Loucy (cell line): Measurements from ENCODE around the gene S100B.

Experiments used
- H2AFZ ChIP-seq: fragments of 200-600 bp; sonication (generic); 2 replicates; pipeline ENCODE4 v1.6.0; 2016; ENCODE audit warnings: antibody characterized with exemption, mild to moderate bottlenecking, low read length, moderate library complexity
- H3F3A ChIP-seq: fragments of 200-600 bp; 2 replicates; pipeline ENCODE4 v1.6.0; 2016; ENCODE audit warnings: antibody characterized with exemption, low read depth, mild to moderate bottlenecking
- H3K27me3 ChIP-seq: fragments of 200-600 bp; sonication (generic); 2 replicates; pipeline ENCODE4 v1.6.1; 2014; ENCODE audit warnings: low read length, mild to moderate bottlenecking; ENCODE audit not compliant: insufficient read depth, poor library complexity, severe bottlenecking
- H3K36me3 ChIP-seq: fragments of 200-600 bp; sonication (generic); 2 replicates; pipeline ENCODE4 v1.6.1; 2016; ENCODE audit warnings: low read length; ENCODE audit not compliant: insufficient read depth
- H3K4me1 ChIP-seq: fragments of 200-600 bp; sonication (generic); 2 replicates; pipeline ENCODE4 v1.5.1; 2014; ENCODE audit warnings: low read length, mild to moderate bottlenecking; ENCODE audit not compliant: insufficient read depth, poor library complexity, severe bottlenecking
- H3K4me2 ChIP-seq: fragments of 200-600 bp; sonication (generic); 2 replicates; pipeline ENCODE4 v1.6.0; 2014; ENCODE audit warnings: antibody characterized with exemption, low read length, low read depth, mild to moderate bottlenecking; ENCODE audit not compliant: poor library complexity, severe bottlenecking
- H3K4me3 ChIP-seq: fragments of 200-600 bp; sonication (generic); 2 replicates; pipeline ENCODE4 v1.5.1; 2014; ENCODE audit warnings: low read length, mild to moderate bottlenecking, mixed read lengths; ENCODE audit not compliant: poor library complexity, severe bottlenecking
- H3K79me2 ChIP-seq: fragments of 200-600 bp; sonication (generic); 2 replicates; pipeline ENCODE4 v1.6.1; 2014; ENCODE audit warnings: low read length; ENCODE audit not compliant: insufficient read depth
- H3K9ac ChIP-seq: fragments of 200-600 bp; sonication (generic); 2 replicates; pipeline ENCODE4 v1.6.0; 2014; ENCODE audit warnings: mild to moderate bottlenecking, low read depth, low read length, moderate library complexity; ENCODE audit not compliant: poor library complexity, severe bottlenecking
- H3K9me2 ChIP-seq: fragments of 200-600 bp; sonication (generic); replicated peaks from 2 replicates; pipeline ENCODE4 v1.6.1; 2016; ENCODE audit warnings: low read depth, low read length, mixed read lengths
- H3K9me3 ChIP-seq: fragments of 200-600 bp; sonication (generic); 2 replicates; pipeline ENCODE4 v1.6.1; 2014; ENCODE audit warnings: mild to moderate bottlenecking, antibody characterized with exemption, low read length, low read depth; ENCODE audit not compliant: insufficient read depth
- H4K20me1 ChIP-seq: fragments of 200-600 bp; sonication (generic); 2 replicates; pipeline ENCODE4 v1.6.0; 2014; ENCODE audit warnings: antibody characterized with exemption, low read length, mild to moderate bottlenecking; ENCODE audit not compliant: insufficient read depth, poor library complexity, severe bottlenecking
- EZH2phosphoT487 ChIP-seq: fragments of 200-600 bp; IDR thresholded peaks from 2 replicates; pipeline ENCODE4 v1.6.1; 2018; ENCODE audit warnings: antibody characterized with exemption, mild to moderate bottlenecking, moderate library complexity, borderline replicate concordance
- TF ChIP-seq, protein P1 (sequence below): fragments of 200-600 bp; sonication (generic); conservative IDR thresholded peaks from 2 replicates; pipeline ENCODE4 v1.5.1; 2014; ENCODE audit warnings: mild to moderate bottlenecking, antibody characterized with exemption, low read length

S100B gene

DNA sequence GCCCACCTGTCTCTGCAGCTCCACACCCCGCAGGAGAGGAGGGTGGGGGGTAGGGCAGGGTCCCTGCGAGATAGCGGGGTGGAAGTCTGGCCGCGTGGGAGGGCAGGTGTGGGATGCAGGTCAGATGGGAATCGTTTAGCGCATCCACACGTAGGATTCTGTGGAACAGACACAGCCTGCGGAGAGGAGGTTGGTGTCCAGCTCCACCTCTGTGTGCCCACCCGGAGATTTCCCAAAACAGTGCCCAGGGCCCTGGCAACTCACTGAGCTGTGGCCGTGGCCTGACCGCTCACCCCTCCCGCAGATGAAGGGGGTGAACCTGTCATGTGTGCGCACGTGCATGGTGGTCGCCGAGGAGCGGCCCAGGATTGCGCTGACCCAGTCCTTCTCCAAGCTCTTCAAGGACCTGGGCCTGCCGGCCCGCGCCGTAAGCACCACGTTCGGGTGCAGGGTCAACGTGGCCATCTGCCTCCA, 46.9 kb downstream of the S100B start:
- Histone ChIP-seq H3K27me3 (no peaks in the 10 kb centered on the region), H3K4me1 (peaks cover 25% of the 10 kb centered on the region), H3K4me3 (no peak overlapping the region), H4K20me1 (no peaks in the 10 kb centered on the region), H3F3A (no peaks in the 10 kb centered on the region), H3K79me2 (no peaks in the 10 kb centered on the region), H3K9me2 (no peaks in the 10 kb centered on the region), H3K36me3 (no peaks in the 10 kb centered on the region; the same call in 1 of the 2 replicates), H2AFZ (no peak overlapping the region), H3K4me2 (no peak overlapping the region), H3K9ac (no peak overlapping the region), H3K9me3 (no peaks in the 10 kb centered on the region)
- TF ChIP-seq EZH2phosphoT487 = no peak
- TF ChIP-seq, protein P1, sequence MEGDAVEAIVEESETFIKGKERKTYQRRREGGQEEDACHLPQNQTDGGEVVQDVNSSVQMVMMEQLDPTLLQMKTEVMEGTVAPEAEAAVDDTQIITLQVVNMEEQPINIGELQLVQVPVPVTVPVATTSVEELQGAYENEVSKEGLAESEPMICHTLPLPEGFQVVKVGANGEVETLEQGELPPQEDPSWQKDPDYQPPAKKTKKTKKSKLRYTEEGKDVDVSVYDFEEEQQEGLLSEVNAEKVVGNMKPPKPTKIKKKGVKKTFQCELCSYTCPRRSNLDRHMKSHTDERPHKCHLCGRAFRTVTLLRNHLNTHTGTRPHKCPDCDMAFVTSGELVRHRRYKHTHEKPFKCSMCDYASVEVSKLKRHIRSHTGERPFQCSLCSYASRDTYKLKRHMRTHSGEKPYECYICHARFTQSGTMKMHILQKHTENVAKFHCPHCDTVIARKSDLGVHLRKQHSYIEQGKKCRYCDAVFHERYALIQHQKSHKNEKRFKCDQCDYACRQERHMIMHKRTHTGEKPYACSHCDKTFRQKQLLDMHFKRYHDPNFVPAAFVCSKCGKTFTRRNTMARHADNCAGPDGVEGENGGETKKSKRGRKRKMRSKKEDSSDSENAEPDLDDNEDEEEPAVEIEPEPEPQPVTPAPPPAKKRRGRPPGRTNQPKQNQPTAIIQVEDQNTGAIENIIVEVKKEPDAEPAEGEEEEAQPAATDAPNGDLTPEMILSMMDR = no peak

DNA sequence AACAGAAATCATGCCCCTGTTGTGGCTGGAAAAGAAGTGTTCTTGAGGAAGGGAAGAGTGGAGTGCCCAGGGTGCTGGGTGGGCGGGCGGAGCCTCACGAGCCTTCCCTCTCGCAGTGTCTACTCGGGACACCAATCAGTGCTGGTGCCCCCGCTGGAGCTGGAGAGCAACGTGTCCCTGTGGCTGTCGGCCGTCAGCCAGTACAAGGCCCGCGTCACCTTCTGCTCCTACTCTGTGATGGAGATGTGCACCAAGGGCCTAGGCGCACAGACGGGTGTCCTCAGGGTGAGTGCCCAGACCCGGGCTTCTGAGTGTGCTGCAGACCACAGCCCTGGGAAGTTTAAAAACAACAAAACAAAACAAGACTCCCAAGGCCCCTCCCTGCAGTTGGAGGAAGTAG, 47.4 kb downstream of the S100B start:
- H3F3A ChIP-seq = no peaks in the 10 kb centered on the region
- peaks cover 29% of the 10 kb centered on the region for H3K4me1 ChIP-seq
- no peak overlapping the region for H2AFZ ChIP-seq
- TF ChIP-seq, protein P1 = no peak
- TF ChIP-seq EZH2phosphoT487 = no peak
- no peaks in the 10 kb centered on the region for H3K27me3 ChIP-seq
- no peak overlapping the region for H3K4me3 ChIP-seq
- no peaks in the 10 kb centered on the region for H3K9me3 ChIP-seq
- no peak overlapping the region for H3K4me2 ChIP-seq
- H3K79me2 ChIP-seq = no peaks in the 10 kb centered on the region
- no peaks in the 10 kb centered on the region; the same call in 1 of the 2 replicates for H3K36me3 ChIP-seq
- no peaks in the 10 kb centered on the region for H3K9me2 ChIP-seq
- no peak overlapping the region for H3K9ac ChIP-seq
- no peaks in the 10 kb centered on the region for H4K20me1 ChIP-seq

DNA sequence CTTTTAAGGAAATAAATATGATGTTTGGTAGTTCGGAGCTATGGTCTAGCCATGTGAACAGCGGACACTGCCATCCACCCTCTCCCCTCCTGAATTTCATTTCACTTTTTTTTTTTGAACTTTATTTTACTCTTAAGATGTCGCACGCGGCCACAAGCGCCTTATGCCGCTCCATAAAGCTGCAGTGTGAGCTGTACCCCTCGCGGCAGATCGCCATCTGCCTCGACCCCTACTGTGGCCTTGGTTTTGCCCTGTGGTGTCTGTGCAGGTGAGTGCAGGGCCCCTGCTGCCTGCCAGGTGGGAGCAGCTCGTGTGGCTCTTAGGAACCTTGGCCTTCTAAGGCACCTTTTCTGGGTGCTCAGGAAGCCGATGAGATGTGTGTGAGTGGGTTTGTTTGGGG, 48.1 kb downstream of the S100B start:
- Histone ChIP-seq H3K9me2 (no peaks in the 10 kb centered on the region), H2AFZ (no peak overlapping the region), H3K27me3 (no peaks in the 10 kb centered on the region), H3K4me2 (no peak overlapping the region), H3K79me2 (no peaks in the 10 kb centered on the region), H3K4me1 (peaks cover 36% of the 10 kb centered on the region), H3K36me3 (no peaks in the 10 kb centered on the region; the same call in 1 of the 2 replicates), H3K9ac (no peak overlapping the region), H3F3A (no peaks in the 10 kb centered on the region), H3K4me3 (no peak overlapping the region), H3K9me3 (no peaks in the 10 kb centered on the region), H4K20me1 (no peaks in the 10 kb centered on the region)
- no peak for TF ChIP-seq EZH2phosphoT487
- TF ChIP-seq, protein P1 = no peak
